ENCODE data around the gene KHSRP.
"Not testable (repeated sequence)": the region's sequence is repeated elsewhere in the genome, so short reads cannot be mapped to it uniquely, and the experiment has no call there.

KHSRP gene

DNA sequence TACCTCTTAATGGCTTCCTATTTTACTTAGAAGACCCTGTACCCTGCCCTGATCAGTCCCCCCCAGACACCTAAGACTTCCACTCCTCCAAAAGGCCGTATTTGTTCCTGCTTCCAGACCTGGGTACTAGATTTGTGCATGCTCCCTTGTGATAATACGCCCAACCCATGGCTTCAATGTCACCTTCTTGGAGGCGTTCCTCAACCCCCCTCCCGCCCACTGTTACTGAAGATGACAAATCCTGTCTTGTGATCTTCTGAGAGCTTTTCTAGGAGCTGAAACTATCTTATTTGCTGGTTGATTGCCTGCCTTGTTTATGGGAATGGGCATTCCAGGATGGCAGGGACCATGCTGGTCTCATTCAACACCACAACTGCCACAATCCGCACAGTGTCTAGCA, 25.6 kb upstream of the KHSRP start:
- DNase-seq, result no peak

DNA sequence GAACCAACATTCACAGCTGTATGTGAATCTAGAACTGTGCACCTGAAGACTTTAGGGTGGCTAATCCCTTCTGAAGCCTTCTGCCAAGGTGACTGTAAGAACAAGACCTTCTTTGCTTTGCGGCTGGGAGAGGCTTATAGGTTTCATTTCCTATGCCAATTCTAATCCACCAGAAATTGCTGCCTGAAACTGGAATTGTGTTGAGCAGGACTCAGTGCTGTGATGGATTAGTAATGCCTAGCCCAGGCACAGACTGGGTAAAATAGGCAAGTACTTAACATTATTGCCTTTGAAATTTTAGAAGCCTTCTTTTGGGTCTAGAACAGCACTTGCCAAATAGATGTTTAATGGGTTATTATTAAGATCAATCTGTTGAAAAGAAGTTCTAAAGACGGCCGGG, 23.4 kb upstream of the KHSRP start:
- no peak for DNase-seq

GRCh38 chr19:6446452-6446851, 21.8 kb upstream of the KHSRP start:
- no peak for DNase-seq

DNA sequence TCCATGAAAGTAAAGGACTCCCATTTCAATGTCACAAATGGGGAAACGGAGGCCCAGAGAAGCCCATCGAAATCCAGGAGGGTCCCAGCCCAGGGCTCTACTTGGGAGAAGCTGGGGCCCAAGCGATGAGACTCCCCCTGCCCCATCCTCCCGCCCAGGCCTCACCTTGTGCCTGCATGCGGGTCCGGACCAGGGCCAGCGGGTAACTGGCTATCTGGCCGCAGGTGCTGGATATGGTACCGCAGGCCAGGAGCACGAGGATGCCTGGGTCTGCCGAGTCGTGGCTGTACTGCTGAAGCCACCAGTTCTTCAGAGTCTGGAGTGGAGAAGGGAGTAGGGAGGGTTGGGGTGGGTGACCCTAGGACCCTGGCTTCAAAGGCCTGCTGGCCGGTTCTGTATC, 19.4 kb upstream of the KHSRP start:
- DNase-seq, result no peak

GRCh38 chr19:6442087-6442688, 17.6 kb upstream of the KHSRP start:
- DNase-seq, result no peak

DNA sequence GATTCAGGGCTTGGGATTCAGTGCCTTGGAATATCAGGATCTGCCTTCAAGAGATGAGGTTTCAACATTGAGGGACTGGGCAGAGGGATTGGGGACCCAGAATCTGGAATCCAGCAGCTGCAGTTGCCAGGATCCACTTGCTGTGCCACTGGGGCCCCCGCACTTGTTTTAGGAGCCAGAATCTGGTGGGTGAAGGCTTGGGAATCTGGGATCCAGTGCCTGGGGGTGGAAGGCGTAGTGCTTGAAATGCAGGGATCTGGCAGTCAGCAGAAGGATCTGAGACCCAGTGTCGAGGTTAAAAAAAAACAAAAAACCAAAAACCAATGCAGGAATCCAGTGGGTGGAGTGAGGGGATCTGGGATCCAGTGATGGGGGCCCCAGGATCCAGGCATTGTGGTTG, 16.3 kb upstream of the KHSRP start:
- no peak for DNase-seq

DNA sequence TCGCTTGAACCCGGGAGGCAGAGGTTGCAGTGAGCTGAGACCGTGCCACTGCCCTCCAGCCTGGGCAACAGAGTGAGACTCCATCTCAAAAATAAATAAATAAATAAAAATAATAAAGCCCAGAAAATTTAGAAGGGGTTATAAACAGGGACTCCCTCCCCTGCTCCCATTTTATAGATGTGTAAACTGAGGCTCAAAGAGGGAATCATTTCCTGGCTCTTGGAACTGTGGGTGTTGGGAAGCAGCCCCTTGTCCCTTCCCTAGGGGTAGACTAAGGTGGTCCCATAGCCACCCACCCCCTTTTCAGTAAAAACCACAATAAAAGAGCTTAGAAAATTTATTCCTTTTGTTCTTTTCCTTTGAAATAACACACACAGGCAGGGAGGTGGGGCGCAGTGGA, 15.1 kb upstream of the KHSRP start:
- no peak for DNase-seq

DNA sequence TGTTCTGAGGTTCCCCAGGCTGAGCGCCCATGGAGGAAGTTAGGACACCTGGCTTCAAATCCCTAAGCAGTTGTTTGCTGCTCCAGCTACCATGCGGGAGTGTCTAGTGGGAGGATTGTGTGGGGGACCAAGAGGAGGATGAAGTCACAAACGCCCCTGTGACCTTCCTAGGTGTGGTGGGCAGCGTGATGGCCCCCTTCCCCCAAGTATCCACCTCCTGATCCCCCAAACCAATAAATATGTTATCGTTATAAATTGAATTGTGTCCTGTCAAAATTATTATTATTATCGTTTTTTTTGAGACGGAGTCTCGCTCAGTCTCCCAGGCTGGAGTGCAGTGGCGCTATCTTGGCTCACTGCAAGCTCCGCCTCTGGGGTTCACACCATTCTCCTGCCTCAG, 9.1 kb upstream of the KHSRP start, which contains the start of gene SLC25A41:
SLC25A41 (minus strand) TSS at position 101 of the 400 bp plus-strand sequence; CDS start at position 31, 70 bp downstream.
- DNase-seq, result no peak

DNA sequence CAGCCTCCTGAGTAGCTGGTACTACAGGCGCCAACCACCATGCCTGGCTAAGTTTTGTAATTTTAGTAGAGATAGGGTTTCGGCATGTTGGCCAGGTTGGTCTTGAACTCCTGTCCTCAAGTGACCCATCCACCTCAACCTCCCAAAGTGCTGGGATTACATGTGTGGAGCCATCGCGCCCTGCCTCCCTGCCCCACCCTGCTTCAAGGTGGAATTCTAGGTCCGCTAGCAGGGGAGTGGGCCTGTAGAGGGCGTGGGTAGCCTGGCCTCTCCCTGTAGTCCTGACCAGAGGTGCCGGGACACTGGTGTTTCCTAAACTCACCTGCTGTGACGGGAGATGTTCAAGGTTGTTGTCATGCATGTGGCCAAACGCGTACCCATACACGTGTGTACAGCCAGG, 8.6 kb upstream of the KHSRP start:
- DNase-seq, result no peak

GRCh38 chr19:6431891-6432290, 7.3 kb upstream of the KHSRP start:
- DNase-seq, result no peak

- no peak for DNase-seq
Measured at GRCh38 chr19:6429419-6430221, 5.0 kb upstream of the KHSRP start.

GRCh38 chr19:6428692-6429418, 4.2 kb upstream of the KHSRP start:
- not testable (repeated sequence) for DNase-seq

DNA sequence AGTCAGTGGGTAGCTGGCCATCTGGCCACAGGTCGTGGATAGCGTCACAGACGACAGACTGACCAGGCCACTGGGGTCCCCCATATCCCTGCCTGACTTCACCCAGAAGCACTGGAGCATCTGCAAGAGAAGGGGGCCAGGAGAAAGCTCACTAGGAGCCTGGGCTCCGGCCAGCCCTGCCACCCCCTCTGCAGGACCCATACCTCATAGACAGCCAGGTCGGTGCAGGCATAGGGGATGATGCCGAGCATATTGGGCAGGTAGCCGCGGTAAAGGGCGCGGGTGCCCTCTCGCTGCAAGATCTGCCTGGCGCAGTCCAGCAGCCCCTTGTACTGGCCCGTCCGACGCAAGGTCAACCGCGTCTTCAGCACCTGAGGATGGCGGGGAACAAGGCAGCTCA, 2.5 kb upstream of the KHSRP start:
- no peak for DNase-seq

GRCh38 chr19:6425732-6426620, 1.4 kb upstream of the KHSRP start:
- no peak for DNase-seq

- DNase-seq, result peak; percentile 100
Measured at GRCh38 chr19:6424939-6425731, 524 bp upstream of the KHSRP start.

GRCh38 chr19:6423499-6424194, 964 bp downstream of the KHSRP start:
- DNase-seq, result no peak

- DNase-seq, result no peak
Measured at GRCh38 chr19:6421075-6422014, 3.3 kb downstream of the KHSRP start.

DNA sequence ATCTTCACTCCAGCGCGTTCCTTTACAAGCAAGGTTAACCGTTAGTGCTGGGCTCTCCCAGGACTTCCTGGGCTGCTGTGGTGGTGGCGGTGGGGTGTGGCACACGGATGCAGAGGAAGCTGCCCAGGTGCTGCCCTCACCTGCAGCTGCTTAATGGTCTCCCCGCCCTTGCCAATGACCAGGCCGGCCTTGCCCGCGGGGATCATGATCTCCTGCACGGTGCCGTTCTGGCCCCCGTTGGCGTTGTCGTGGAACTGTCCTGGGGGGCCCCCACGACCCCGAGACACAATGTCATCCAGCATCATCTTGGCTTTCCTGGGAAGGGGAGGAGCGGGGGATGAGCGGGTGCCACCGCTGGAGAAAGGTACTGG, 6.1 kb downstream of the KHSRP start:
- no peak for DNase-seq

DNA sequence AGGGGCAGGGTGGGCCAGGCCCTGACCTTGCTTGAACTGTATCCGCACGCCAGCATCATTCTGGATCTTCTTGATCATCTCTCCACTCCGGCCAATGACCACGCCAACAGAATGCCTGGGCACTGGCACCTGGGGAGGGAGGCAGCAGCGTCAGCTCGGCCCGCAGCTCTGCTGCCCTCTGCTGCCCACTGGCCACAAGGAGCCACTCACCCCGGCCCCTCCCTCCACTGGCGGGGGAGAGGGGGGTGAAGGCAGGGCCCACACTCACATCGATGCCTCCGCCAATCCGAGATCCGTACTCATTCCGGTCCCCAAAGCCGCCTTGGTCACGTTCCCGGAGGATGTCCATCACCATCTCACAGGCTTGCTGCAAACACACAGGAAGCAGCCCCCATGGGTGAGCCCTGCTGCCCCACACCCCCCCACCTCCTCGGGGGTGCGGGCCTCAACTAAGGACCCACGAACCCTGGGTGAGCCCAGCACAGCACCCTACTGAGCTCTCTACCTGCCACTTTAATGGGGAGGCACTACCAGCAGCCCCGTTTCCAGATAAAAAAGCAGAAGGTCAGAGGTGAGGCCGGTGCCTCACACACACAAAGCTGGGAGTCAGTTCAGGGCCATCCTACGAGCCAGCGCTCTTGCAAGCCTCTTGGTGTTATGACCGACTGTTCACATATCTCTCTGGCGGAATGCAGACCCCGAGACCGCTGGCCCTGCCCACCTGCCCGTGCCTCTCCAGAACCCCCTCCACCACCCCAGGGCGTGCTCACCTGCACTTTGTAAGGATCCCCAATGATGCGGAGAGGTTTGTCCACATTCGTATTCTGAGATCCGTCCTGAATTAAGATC, 6.7 kb downstream of the KHSRP start:
- no peak for DNase-seq

Data from NCI-H526 treated with DMSO at 0.1 percent for 48 hours (cell line).